Tibial nerve (tissue), 3 donors: ENCODE data around the gene PTMA.

Experiments used
- CTCF ChIP-seq, 5 experiments: fragments of 200-600 bp in 3 of 5; fragments of 450-650 bp in 2 of 5; sonication (generic) in 3 of 5; IDR thresholded peaks; one replicate each; pipeline ENCODE4 v1.5.1; 2016 to 2019; ENCODE audit warnings: antibody characterized with exemption in 5 of 5, mild to moderate bottlenecking in 3 of 5, moderate library complexity in 2 of 5
- POLR2A ChIP-seq, 2 donors: fragments of 450-650 bp; IDR thresholded peaks; one replicate each; pipeline ENCODE4 v1.6.1; 2017; ENCODE audit warnings: antibody characterized with exemption in 2 of 2, mild to moderate bottlenecking in 2 of 2, moderate library complexity in 2 of 2

- TF ChIP-seq CTCF (IDR thresholded peaks at IDR 0.05) (no peak), POLR2A (IDR thresholded peaks at IDR 0.05) (no peak)
These were observed 19.0 kb upstream of the PTMA start for GRCh38 chr2:231689124-231689893.
